OCI-LY7 (cell line): ENCODE results near the gene SLC5A9. TPM values are rescaled to one million over a fixed set of nuclear protein-coding genes. Genes with fewer than 3 reads are reported as not detected.
A peak's percentile ranks its signal among the peaks of the same experiment; 100 is the strongest.

Experiments
- BruUV-seq: library from RNA; stranded (reverse); fragments of 400-500 nt; replicated peaks from 2 replicates; lab custom pipeline; 2021; lab: Mats Ljungman, UMichigan
- CTCF ChIA-PET: fragments of 300-600 bp; sonication (Branson Sonifier 250); formaldehyde crosslinking; loops from one replicate; lab custom pipeline; 2022; ENCODE audit warnings: antibody characterized with exemption; ENCODE audit not compliant: unreplicated experiment; lab: Charles Lee
- POLR2A ChIA-PET: fragments of 300-600 bp; sonication (Branson Sonifier 250); formaldehyde crosslinking; loops from one replicate; lab custom pipeline; 2022; ENCODE audit warnings: antibody characterized with exemption; lab: Charles Lee
- DNase-seq: peaks from one replicate; pipeline ENCODE4 v3.0.0-alpha.2; 2015; ENCODE audit warnings: low spot score
- H2AFZ ChIP-seq: fragments of 200-600 bp; sonication (generic), shearing (Covaris generic); 2 replicates; pipeline ENCODE4 v1.6.1; 2014; ENCODE audit warnings: mild to moderate bottlenecking, antibody characterized with exemption, low read length, moderate library complexity
- H3K27ac ChIP-seq: fragments of 200-600 bp; sonication (generic); 2 replicates; pipeline ENCODE4 v1.5.1; 2014; ENCODE audit warnings: mixed run types, low read depth, mild to moderate bottlenecking, moderate library complexity, low read length, inconsistent platforms; ENCODE audit not compliant: poor library complexity, severe bottlenecking
- H3K36me3 ChIP-seq: fragments of 200-600 bp; sonication (generic); 2 replicates; pipeline ENCODE4 v1.6.1; 2014; ENCODE audit warnings: mild to moderate bottlenecking, antibody characterized with exemption, low read length, moderate library complexity, mixed read lengths; ENCODE audit not compliant: insufficient read depth
- H3K4me1 ChIP-seq: fragments of 200-600 bp; sonication (generic); 2 replicates; pipeline ENCODE4 v1.5.1; 2014; ENCODE audit warnings: mild to moderate bottlenecking, low read length; ENCODE audit not compliant: insufficient read depth, poor library complexity, severe bottlenecking
- H3K4me2 ChIP-seq: fragments of 200-600 bp; sonication (generic); 2 replicates; pipeline ENCODE4 v1.6.1; 2014; ENCODE audit warnings: mild to moderate bottlenecking, low read length
- H3K4me3 ChIP-seq: fragments of 200-600 bp; sonication (generic); 2 replicates; pipeline ENCODE4 v1.5.1; 2014; ENCODE audit warnings: mild to moderate bottlenecking, low read depth, low read length; ENCODE audit not compliant: poor library complexity, severe bottlenecking
- H3K79me2 ChIP-seq: fragments of 200-600 bp; sonication (generic); 2 replicates; pipeline ENCODE4 v1.6.1; 2016; ENCODE audit warnings: low read depth, mild to moderate bottlenecking, low read length, moderate library complexity, mixed read lengths; ENCODE audit not compliant: insufficient read depth
- H3K9me2 ChIP-seq: fragments of 200-600 bp; sonication (generic); 2 replicates; pipeline ENCODE4 v1.6.1; 2016; ENCODE audit warnings: mild to moderate bottlenecking, low read length, mixed read lengths; ENCODE audit not compliant: insufficient read depth
- H3K9me3 ChIP-seq: fragments of 200-600 bp; sonication (generic); 2 replicates; pipeline ENCODE4 v1.6.1; 2014; ENCODE audit warnings: mild to moderate bottlenecking, mixed run types, low read length, mixed read lengths
- H4K20me1 ChIP-seq: fragments of 200-600 bp; sonication (generic); 2 replicates; pipeline ENCODE4 v1.6.1; 2014; ENCODE audit warnings: mild to moderate bottlenecking, antibody characterized with exemption, low read length, moderate library complexity, mixed read lengths; ENCODE audit not compliant: insufficient read depth
- EZH2phosphoT487 ChIP-seq: fragments of 200-600 bp; sonication (generic); IDR thresholded peaks from 2 replicates; pipeline ENCODE4 v1.6.1; 2018; ENCODE audit warnings: low read depth, borderline replicate concordance, mild to moderate bottlenecking, mixed run types, antibody characterized with exemption, low read length, moderate library complexity, mixed read lengths
- intact Hi-C: fragments of 100-400 bp; cut with micrococcal nuclease; formaldehyde crosslinking; loops from one replicate; pipeline ENCODE4 v1.10.0; 2022; ENCODE audit not compliant: unreplicated experiment
- total RNA-seq, 2 experiments: library from RNA; depleted of rRNA in 1 of 2; stranded (reverse); fragments of >200 nt in 1 of 2; shearing (Covaris generic) in 1 of 2; gene quantifications; 2 replicates each; pipeline ENCODE4 v1.2.3, GENCODE V29; 2014 to 2022
- TF ChIP-seq, protein P1 (sequence below): fragments of 200-600 bp; sonication (generic); conservative IDR thresholded peaks from 2 replicates; pipeline ENCODE4 v1.5.1; 2014; ENCODE audit warnings: mild to moderate bottlenecking, antibody characterized with exemption, low read length, moderate library complexity, mixed read lengths

SLC5A9 gene
- total RNA-seq, 2 experiments from 2014 or later, result not detected

DNA sequence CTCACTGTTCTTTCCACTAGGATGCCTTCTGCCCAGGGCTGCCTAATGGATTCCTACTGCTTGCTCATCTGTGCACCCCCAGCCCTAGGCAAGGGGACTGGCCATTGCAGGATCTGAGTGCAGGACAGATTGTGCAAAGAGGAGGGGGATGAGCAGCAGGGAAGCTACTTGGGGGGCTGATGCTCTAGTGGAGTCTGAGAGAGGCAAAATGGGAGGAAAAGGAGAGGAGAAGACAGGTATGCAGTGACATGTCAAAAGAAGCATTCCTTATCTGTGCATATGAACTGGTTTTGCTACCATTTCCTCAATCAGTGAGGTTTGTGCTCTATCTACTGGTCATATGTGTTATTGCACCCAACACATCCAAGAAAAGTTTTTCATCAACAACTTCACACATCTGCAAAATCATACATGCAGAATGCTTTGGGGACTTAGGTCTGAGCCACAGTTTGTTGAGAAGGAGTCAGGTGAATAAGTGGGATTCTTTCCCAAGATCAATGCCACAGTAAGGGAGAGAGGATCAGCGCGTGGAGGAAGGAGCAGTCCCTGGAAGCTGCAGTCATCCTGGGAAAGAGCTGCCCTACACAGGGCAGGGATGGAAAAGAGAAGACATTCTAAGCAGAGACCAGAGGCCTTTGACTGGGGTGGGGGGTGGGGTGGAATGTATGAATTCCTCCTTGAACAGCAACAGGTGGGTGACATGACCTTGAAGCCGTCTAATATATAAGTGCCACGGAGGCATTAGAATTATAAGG lies 14.4 kb downstream of the SLC5A9 start:
- Histone ChIP-seq H3K9me3 (no peaks in the 10 kb centered on the region), H3K4me2 (no peak overlapping the region), H3K4me1 (no peaks in the 10 kb centered on the region), H3K4me3 (no peak overlapping the region), H3K9me2 (no peaks in the 10 kb centered on the region), H2AFZ (no peak overlapping the region), H3K36me3 (no peaks in the 10 kb centered on the region), H3K27ac (no peak overlapping the region), H3K79me2 (no peaks in the 10 kb centered on the region), H4K20me1 (no peaks in the 10 kb centered on the region)
- POLR2A ChIA-PET, result no interaction called here
- peak; percentile 42 for DNase-seq
- CTCF ChIA-PET, result no interaction called here
- no TSS peak for BruUV-seq
- no peak for TF ChIP-seq EZH2phosphoT487
- TF ChIP-seq, protein P1, sequence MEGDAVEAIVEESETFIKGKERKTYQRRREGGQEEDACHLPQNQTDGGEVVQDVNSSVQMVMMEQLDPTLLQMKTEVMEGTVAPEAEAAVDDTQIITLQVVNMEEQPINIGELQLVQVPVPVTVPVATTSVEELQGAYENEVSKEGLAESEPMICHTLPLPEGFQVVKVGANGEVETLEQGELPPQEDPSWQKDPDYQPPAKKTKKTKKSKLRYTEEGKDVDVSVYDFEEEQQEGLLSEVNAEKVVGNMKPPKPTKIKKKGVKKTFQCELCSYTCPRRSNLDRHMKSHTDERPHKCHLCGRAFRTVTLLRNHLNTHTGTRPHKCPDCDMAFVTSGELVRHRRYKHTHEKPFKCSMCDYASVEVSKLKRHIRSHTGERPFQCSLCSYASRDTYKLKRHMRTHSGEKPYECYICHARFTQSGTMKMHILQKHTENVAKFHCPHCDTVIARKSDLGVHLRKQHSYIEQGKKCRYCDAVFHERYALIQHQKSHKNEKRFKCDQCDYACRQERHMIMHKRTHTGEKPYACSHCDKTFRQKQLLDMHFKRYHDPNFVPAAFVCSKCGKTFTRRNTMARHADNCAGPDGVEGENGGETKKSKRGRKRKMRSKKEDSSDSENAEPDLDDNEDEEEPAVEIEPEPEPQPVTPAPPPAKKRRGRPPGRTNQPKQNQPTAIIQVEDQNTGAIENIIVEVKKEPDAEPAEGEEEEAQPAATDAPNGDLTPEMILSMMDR, result peak; percentile 78
- intact Hi-C loops, result loop anchor here (5.0 kb wide), 2 partner anchors 35 to 145 kb away; no protein-coding TSS in a partner anchor

DNA sequence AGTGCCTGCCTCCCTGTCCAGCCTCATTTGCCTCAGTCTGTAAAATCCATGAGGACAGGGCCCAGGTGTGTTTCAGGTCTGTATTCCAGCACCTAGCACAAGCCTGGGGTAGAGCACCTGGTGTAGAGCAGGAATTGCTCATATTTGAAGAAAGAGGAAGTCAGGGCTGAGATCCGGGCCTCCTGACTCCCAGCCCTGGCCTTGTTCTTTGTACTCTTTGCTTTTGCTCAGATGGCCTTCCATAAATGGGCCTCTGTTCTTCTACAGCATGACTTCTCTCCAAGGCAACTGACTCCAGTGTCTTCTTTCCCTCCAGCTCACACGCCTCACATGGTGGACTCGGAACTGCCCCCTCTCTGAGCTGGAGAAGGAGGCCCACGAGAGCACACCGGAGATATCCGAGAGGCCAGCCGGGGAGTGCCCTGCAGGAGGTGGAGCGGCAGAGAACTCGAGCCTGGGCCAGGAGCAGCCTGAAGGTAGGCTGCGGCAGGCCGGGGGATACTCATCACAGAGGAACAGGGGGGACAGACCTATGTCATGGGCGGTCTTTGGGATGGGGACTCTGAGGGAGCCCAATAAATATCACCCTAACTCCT lies 19.7 kb downstream of the SLC5A9 start:
- Histone ChIP-seq H3K9me2 (no peaks in the 10 kb centered on the region), H3K4me2 (no peak overlapping the region), H3K4me3 (no peak overlapping the region), H3K4me1 (no peaks in the 10 kb centered on the region), H2AFZ (no peak overlapping the region), H3K27ac (no peak overlapping the region), H4K20me1 (no peaks in the 10 kb centered on the region), H3K79me2 (no peaks in the 10 kb centered on the region), H3K9me3 (no peaks in the 10 kb centered on the region), H3K36me3 (no peaks in the 10 kb centered on the region)
- BruUV-seq, result no TSS peak
- DNase-seq, result no peak
- CTCF ChIA-PET, result no interaction called here
- POLR2A ChIA-PET, result no interaction called here
- TF ChIP-seq, protein P1, result no peak
- no peak for TF ChIP-seq EZH2phosphoT487
- intact Hi-C loops, result no loop called here

DNA sequence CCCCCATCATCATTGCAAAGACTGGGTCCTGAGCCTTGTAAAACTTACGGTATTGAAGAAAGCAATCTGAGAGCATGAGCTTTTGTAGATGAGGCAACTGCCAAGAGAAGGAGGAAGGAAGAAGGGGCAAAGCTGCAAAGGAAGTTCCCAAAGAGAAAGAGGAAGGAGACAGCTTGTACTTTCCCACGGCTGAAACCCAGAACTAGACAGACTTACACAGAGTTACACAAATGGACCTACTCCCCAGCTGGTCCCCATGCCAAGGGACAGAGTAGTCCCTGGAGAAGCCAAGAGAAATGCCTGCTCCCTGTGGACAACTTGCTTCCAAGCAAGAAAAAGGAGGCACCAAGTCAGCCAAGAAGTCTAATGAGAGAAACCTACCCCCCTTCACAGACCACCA lies 22.6 kb downstream of the SLC5A9 start:
- Histone ChIP-seq H3K4me2 (no peak overlapping the region), H4K20me1 (no peaks in the 10 kb centered on the region), H3K27ac (no peak overlapping the region), H3K79me2 (no peaks in the 10 kb centered on the region), H3K4me3 (no peak overlapping the region), H2AFZ (no peak overlapping the region; the same call in 1 of the 2 replicates), H3K9me3 (no peaks in the 10 kb centered on the region), H3K36me3 (no peaks in the 10 kb centered on the region), H3K9me2 (no peaks in the 10 kb centered on the region), H3K4me1 (no peaks in the 10 kb centered on the region)
- no peak for DNase-seq
- TF ChIP-seq, protein P1, result no peak
- no peak for TF ChIP-seq EZH2phosphoT487
- ChIA-PET CTCF (no interaction called here), POLR2A (interaction anchor here (0.5 kb wide), 1 partner anchor 19 kb away, joined by 3 read pairs; no protein-coding TSS in a partner anchor)
- BruUV-seq, result no TSS peak
- intact Hi-C loops, result no loop called here
